ENCODE measurements around the gene MS4A7. TPM values are rescaled to one million over a fixed set of nuclear protein-coding genes. Genes with fewer than 3 reads are reported as not detected.

Gene MS4A7
- total RNA-seq, 1 donor from 2014 or later = not detected

DNA sequence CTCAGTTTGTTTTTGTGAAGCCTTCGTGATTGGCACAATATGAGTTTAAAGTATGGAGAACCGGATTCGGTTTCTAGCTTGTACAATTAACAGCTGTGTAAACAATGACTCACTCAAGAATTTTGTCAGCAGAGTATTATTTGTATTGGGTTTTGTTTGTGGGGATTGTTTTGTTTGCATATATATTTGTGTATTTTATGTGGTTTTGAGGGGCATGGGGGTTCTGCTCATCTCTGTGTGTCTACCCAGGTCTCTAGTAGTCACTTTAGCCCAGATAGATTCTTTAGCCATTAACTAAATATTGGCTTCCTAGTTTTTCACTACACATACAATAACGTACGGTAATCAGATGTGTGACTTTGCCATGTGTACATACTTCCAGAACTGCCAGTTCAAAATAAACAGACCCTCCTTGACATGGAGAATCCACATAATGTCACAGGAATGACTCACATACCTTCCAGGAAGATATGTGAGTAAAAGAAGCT, 7.5 kb upstream of the MS4A7 start:
- Histone ChIP-seq H3K4me2 (ENCODE audit: low read length) (no peak overlapping the region), H3K9me3 (ENCODE audit: insufficient read depth, low read depth, low read length) (no peaks in the 10 kb centered on the region)
- no peak for FAIRE-seq

DNA sequence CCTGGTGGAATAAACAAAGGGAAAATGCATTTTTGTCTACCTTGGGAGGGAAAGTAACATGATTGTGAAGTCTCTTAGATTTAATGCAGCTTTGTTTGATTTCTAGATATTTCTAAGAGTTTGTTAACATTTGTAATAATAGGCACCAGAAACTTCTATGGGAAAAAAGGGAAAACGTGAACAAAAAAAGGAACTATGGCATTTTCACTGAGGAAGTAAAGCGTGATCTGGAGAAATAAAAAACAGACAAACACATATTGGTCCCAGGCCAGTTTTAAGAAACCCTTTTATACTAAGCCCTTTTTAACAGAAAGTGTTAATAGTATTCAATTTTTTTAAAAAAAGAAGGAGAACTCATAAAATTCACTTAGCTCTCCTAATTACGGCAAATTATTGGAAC, 6.9 kb upstream of the MS4A7 start:
- no peaks in the 10 kb centered on the region for H3K27me3 Mint-ChIP-seq (ENCODE audit: low read depth, unreplicated experiment)
- DNase-seq (ENCODE audit: low read depth) = no peak
- no peaks in the 10 kb centered on the region for H3K36me3 ChIP-seq (ENCODE audit: insufficient read depth, low read length)
- H3K27ac ChIP-seq (ENCODE audit: low read depth, low read length) = no peak overlapping the region
- H3K9ac ChIP-seq (ENCODE audit: low read length) = no peak overlapping the region
- TF ChIP-seq, protein P1, sequence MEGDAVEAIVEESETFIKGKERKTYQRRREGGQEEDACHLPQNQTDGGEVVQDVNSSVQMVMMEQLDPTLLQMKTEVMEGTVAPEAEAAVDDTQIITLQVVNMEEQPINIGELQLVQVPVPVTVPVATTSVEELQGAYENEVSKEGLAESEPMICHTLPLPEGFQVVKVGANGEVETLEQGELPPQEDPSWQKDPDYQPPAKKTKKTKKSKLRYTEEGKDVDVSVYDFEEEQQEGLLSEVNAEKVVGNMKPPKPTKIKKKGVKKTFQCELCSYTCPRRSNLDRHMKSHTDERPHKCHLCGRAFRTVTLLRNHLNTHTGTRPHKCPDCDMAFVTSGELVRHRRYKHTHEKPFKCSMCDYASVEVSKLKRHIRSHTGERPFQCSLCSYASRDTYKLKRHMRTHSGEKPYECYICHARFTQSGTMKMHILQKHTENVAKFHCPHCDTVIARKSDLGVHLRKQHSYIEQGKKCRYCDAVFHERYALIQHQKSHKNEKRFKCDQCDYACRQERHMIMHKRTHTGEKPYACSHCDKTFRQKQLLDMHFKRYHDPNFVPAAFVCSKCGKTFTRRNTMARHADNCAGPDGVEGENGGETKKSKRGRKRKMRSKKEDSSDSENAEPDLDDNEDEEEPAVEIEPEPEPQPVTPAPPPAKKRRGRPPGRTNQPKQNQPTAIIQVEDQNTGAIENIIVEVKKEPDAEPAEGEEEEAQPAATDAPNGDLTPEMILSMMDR (IDR thresholded peaks at IDR 0.05; ENCODE audit: insufficient read depth, low read depth, low read length) = no peak
- no peak for TF ChIP-seq EZH2 (IDR thresholded peaks at IDR 0.05; ENCODE audit: insufficient read depth, low read length)
- H3K9me3 ChIP-seq (ENCODE audit: insufficient read depth, low read depth, low read length) = no peaks in the 10 kb centered on the region
- H4K20me1 ChIP-seq (ENCODE audit: insufficient read depth, low read length) = no peaks in the 10 kb centered on the region
- H3K4me3 ChIP-seq (ENCODE audit: insufficient read depth, low read depth, low read length) = no peak overlapping the region
- no peak overlapping the region for H3K27ac Mint-ChIP-seq (ENCODE audit: unreplicated experiment)
- no peak overlapping the region for H2AFZ ChIP-seq (ENCODE audit: low read depth, low read length)
- no peaks in the 10 kb centered on the region for H3K27me3 ChIP-seq (ENCODE audit: insufficient read depth, low read length)
- no peaks in the 10 kb centered on the region for H3K4me1 ChIP-seq (ENCODE audit: insufficient read depth, low read length)
- no peaks in the 10 kb centered on the region for H3K36me3 Mint-ChIP-seq (ENCODE audit: low read depth, unreplicated experiment)
- H3K4me3 Mint-ChIP-seq (ENCODE audit: unreplicated experiment) = no peak overlapping the region
- peaks cover 6% of the 10 kb centered on the region for H3K9me3 Mint-ChIP-seq (ENCODE audit: unreplicated experiment)
- FAIRE-seq = no peak
- no peaks in the 10 kb centered on the region for H3K79me2 ChIP-seq (ENCODE audit: insufficient read depth, low read length)
- no peak overlapping the region for H3K4me2 ChIP-seq (ENCODE audit: low read length)
- peaks cover 9% of the 10 kb centered on the region for H3K4me1 Mint-ChIP-seq (ENCODE audit: low read depth, unreplicated experiment)

More for the DNA sequence above, 7.5 kb upstream of the MS4A7 start:
- H2AFZ ChIP-seq (ENCODE audit: low read depth, low read length) = no peak overlapping the region
- no peaks in the 10 kb centered on the region for H3K36me3 Mint-ChIP-seq (ENCODE audit: low read depth, unreplicated experiment)
- H3K4me3 ChIP-seq (ENCODE audit: insufficient read depth, low read depth, low read length) = no peak overlapping the region
- peaks cover 7% of the 10 kb centered on the region for H3K4me1 Mint-ChIP-seq (ENCODE audit: low read depth, unreplicated experiment)
- no peak overlapping the region for H3K9ac ChIP-seq (ENCODE audit: low read length)
- H3K27me3 Mint-ChIP-seq (ENCODE audit: low read depth, unreplicated experiment) = no peaks in the 10 kb centered on the region
- H3K9me3 Mint-ChIP-seq (ENCODE audit: unreplicated experiment) = peaks cover 6% of the 10 kb centered on the region
- TF ChIP-seq EZH2 (IDR thresholded peaks at IDR 0.05; ENCODE audit: insufficient read depth, low read length) = no peak
- H3K4me1 ChIP-seq (ENCODE audit: insufficient read depth, low read length) = no peaks in the 10 kb centered on the region
- no peaks in the 10 kb centered on the region for H3K36me3 ChIP-seq (ENCODE audit: insufficient read depth, low read length)
- H3K27ac Mint-ChIP-seq (ENCODE audit: unreplicated experiment) = peak overlapping the region; percentile 37
- H3K4me3 Mint-ChIP-seq (ENCODE audit: unreplicated experiment) = no peak overlapping the region
- DNase-seq (ENCODE audit: low read depth) = no peak
- no peaks in the 10 kb centered on the region for H4K20me1 ChIP-seq (ENCODE audit: insufficient read depth, low read length)
- no peak overlapping the region for H3K27ac ChIP-seq (ENCODE audit: low read depth, low read length)
- H3K79me2 ChIP-seq (ENCODE audit: insufficient read depth, low read length) = no peaks in the 10 kb centered on the region
- no peaks in the 10 kb centered on the region for H3K27me3 ChIP-seq (ENCODE audit: insufficient read depth, low read length)

DNA sequence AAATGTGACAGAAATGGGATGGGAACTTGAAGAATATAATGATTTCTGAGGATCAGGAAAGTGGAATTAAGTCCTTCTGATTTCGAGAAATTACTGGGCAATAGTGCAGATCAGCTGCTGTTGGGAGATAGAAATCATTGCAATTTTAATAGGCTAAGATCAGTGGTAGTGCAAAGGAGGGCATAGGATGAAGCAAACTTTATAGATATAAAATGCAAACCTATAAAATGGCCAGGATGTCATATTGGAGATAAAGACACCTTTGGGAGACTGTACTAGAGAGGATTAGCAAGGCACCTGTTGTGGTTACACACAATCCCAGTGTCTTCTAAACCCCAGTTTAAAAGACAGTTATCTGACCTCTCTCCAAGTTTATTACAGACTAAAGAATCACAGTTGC, 6.5 kb upstream of the MS4A7 start:
- H3K4me3 Mint-ChIP-seq (ENCODE audit: unreplicated experiment) = no peak overlapping the region
- FAIRE-seq (no peak), DNase-seq (ENCODE audit: low read depth) (no peak)
- Histone ChIP-seq H2AFZ (ENCODE audit: low read depth, low read length) (no peak overlapping the region), H3K4me3 (ENCODE audit: insufficient read depth, low read depth, low read length) (no peak overlapping the region), H3K4me1 (ENCODE audit: insufficient read depth, low read length) (no peaks in the 10 kb centered on the region), H4K20me1 (ENCODE audit: insufficient read depth, low read length) (no peaks in the 10 kb centered on the region), H3K79me2 (ENCODE audit: insufficient read depth, low read length) (no peaks in the 10 kb centered on the region), H3K27ac (ENCODE audit: low read depth, low read length) (no peak overlapping the region), H3K9me3 (ENCODE audit: insufficient read depth, low read depth, low read length) (no peaks in the 10 kb centered on the region), H3K9ac (ENCODE audit: low read length) (no peak overlapping the region), H3K36me3 (ENCODE audit: insufficient read depth, low read length) (no peaks in the 10 kb centered on the region), H3K27me3 (ENCODE audit: insufficient read depth, low read length) (no peaks in the 10 kb centered on the region), H3K4me2 (ENCODE audit: low read length) (no peak overlapping the region)
- peaks cover 9% of the 10 kb centered on the region for H3K4me1 Mint-ChIP-seq (ENCODE audit: low read depth, unreplicated experiment)
- H3K9me3 Mint-ChIP-seq (ENCODE audit: unreplicated experiment) = peaks cover 6% of the 10 kb centered on the region
- no peaks in the 10 kb centered on the region for H3K27me3 Mint-ChIP-seq (ENCODE audit: low read depth, unreplicated experiment)
- TF ChIP-seq EZH2 (IDR thresholded peaks at IDR 0.05; ENCODE audit: insufficient read depth, low read length) = no peak
- TF ChIP-seq, protein P1 (IDR thresholded peaks at IDR 0.05; ENCODE audit: insufficient read depth, low read depth, low read length) = no peak
- no peaks in the 10 kb centered on the region for H3K36me3 Mint-ChIP-seq (ENCODE audit: low read depth, unreplicated experiment)
- no peak overlapping the region for H3K27ac Mint-ChIP-seq (ENCODE audit: unreplicated experiment)
